Thymus (tissue), 11 donors: ENCODE measurements around the gene PSME2. TPM values are rescaled to one million over a fixed set of nuclear protein-coding genes. Genes with fewer than 3 reads are reported as not detected.

Source experiments
- DNase-seq, 9 donors: peaks; one replicate each; pipeline ENCODE4 v3.0.0-alpha.2; 2013; ENCODE audit warnings: low spot score in 9 of 9, low read depth in 6 of 9, missing footprints in 1 of 9
- H3K27ac ChIP-seq, 2 donors: one replicate each; pipeline ENCODE4 v1.5.1; 2013; ENCODE audit warnings: control low read depth in 1 of 2, low read depth in 1 of 2, low read length in 1 of 2, mild to moderate bottlenecking in 1 of 2, moderate library complexity in 1 of 2
- H3K27me3 ChIP-seq, 2 donors: one replicate each; pipeline ENCODE4 v1.5.1; 2013; ENCODE audit warnings: low read length in 1 of 2; ENCODE audit not compliant: control insufficient read depth in 2 of 2, insufficient read depth in 1 of 2
- H3K36me3 ChIP-seq, 2 donors: one replicate each; pipeline ENCODE4 v1.5.1; 2013; ENCODE audit warnings: low read length in 1 of 2, mild to moderate bottlenecking in 1 of 2, moderate library complexity in 1 of 2; ENCODE audit not compliant: control insufficient read depth in 2 of 2, insufficient read depth in 2 of 2
- H3K4me1 ChIP-seq, 2 donors: one replicate each; pipeline ENCODE4 v1.5.1; 2013; ENCODE audit warnings: low read length in 2 of 2; ENCODE audit not compliant: control insufficient read depth in 2 of 2, insufficient read depth in 2 of 2
- H3K4me3 ChIP-seq, 2 donors: one replicate each; pipeline ENCODE4 v1.5.1; 2013; ENCODE audit warnings: low read length in 2 of 2, control low read depth in 1 of 2, mild to moderate bottlenecking in 1 of 2
- H3K9me3 ChIP-seq, 2 donors: one replicate each; pipeline ENCODE4 v1.5.1; 2013; ENCODE audit warnings: low read length in 1 of 2, mild to moderate bottlenecking in 1 of 2; ENCODE audit not compliant: control insufficient read depth in 2 of 2, insufficient read depth in 1 of 2
- WGBS: extraction: QIAGEN DNeasy Blood & Tissue Kit; methylation state at CpG from one replicate; pipeline ENCODE4 v1.1.7; 2013; 5-methylcytosine and 5-hydroxymethylcytosine counted together
- polyA plus RNA-seq: library from polyadenylated mRNA; stranded (reverse); fragments of 200-250 nt; gene quantifications from one replicate; pipeline ENCODE4 v1.2.3, GENCODE V29; 2013
- total RNA-seq: library from RNA; stranded (reverse); fragments of 120-200 nt; gene quantifications from one replicate; pipeline ENCODE4 v1.2.4, GENCODE V29; 2013
- donor health status: healthy.

PSME2 gene
- total and polyA plus RNA-seq, 2 donors: 387 to 420 TPM

GRCh38 chr14:24176599-24176998, 30.2 kb upstream of the PSME2 start:
- no peaks in the 10 kb centered on the region for H3K9me3 ChIP-seq
- WGBS: 99% methylated on average over 5 of the region's 5 CpGs
- peaks cover 6 to 34% of the 10 kb centered on the region in 2 donors for H3K4me1 ChIP-seq
- peaks cover 61 to 78% of the 10 kb centered on the region in 2 donors for H3K36me3 ChIP-seq
- no peaks in the 10 kb centered on the region for H3K27me3 ChIP-seq
- no peak for DNase-seq
- no peak overlapping the region for H3K27ac ChIP-seq
- no peak overlapping the region for H3K4me3 ChIP-seq

- peak overlapping the region; percentile 48 to 67 for H3K4me3 ChIP-seq
- peak in 4 of 9 donors; percentile 26 to 75 (median 56) for DNase-seq
- 49% methylated on average over 20 of the region's 20 CpGs for WGBS
- H3K4me1 ChIP-seq: peaks cover 6 to 43% of the 10 kb centered on the region in 2 donors
- peak overlapping the region; percentile 31 to 79 for H3K27ac ChIP-seq
- no peaks in the 10 kb centered on the region for H3K9me3 ChIP-seq
- peaks cover 24 to 45% of the 10 kb centered on the region in 2 donors for H3K36me3 ChIP-seq
- no peaks in the 10 kb centered on the region for H3K27me3 ChIP-seq
Observed at GRCh38 chr14:24172871-24173281, 26.5 kb upstream of the PSME2 start.

GRCh38 chr14:24172261-24172860, 26.0 kb upstream of the PSME2 start:
- peak overlapping the region; percentile 36 to 79 for H3K27ac ChIP-seq

GRCh38 chr14:24171422-24172260, 25.2 kb upstream of the PSME2 start, which contains the start of gene REC8:
Gene REC8, plus strand, starts transcription at chr14:24172080. Its CDS starts 473 bp downstream, at chr14:24172553.
- Histone ChIP-seq H3K4me3 (peak within 1 kb of the TSS; percentile 48 to 67), H3K27me3 (no peaks in the 10 kb centered on the region), H3K27ac (peak within 1 kb of the TSS; percentile 48 to 79), H3K9me3 (no peaks in the 10 kb centered on the region), H3K36me3 (peaks cover 20 to 44% of the 10 kb centered on the region in 2 donors), H3K4me1 (peaks cover 6 to 43% of the 10 kb centered on the region in 2 donors)
- peak in 7 of 9 donors; percentile 59 to 94 (median 85) for DNase-seq
- WGBS: 8% methylated on average over 63 of the region's 63 CpGs

More at GRCh38 chr14:24172261-24172860, 26.0 kb upstream of the PSME2 start:
- H3K27me3 ChIP-seq: no peaks in the 10 kb centered on the region
- 19% methylated on average over 30 of the region's 30 CpGs for WGBS
- H3K9me3 ChIP-seq: no peaks in the 10 kb centered on the region
- peak in 2 of 9 donors; percentile 21 to 44 for DNase-seq
- H3K36me3 ChIP-seq: peaks cover 22 to 45% of the 10 kb centered on the region in 2 donors
- peak overlapping the region; percentile 48 to 67 for H3K4me3 ChIP-seq
- peaks cover 6 to 43% of the 10 kb centered on the region in 2 donors for H3K4me1 ChIP-seq

- peaks cover 47 to 55% of the 10 kb centered on the region in 2 donors for H3K36me3 ChIP-seq
- no peaks in the 10 kb centered on the region for H3K27me3 ChIP-seq
- DNase-seq: no peak
- H3K4me1 ChIP-seq: peaks cover 6 to 36% of the 10 kb centered on the region in 2 donors
- no peak overlapping the region for H3K4me3 ChIP-seq
- no peak overlapping the region for H3K27ac ChIP-seq
- no peaks in the 10 kb centered on the region for H3K9me3 ChIP-seq
- WGBS: 95% methylated on average over 3 of the region's 3 CpGs
Observed at GRCh38 chr14:24167469-24168114, 21.2 kb upstream of the PSME2 start.

- Histone ChIP-seq H3K27me3 (no peaks in the 10 kb centered on the region), H3K36me3 (peaks cover 47 to 60% of the 10 kb centered on the region in 2 donors), H3K9me3 (no peaks in the 10 kb centered on the region), H3K27ac (no peak overlapping the region), H3K4me1 (peaks cover 4 to 28% of the 10 kb centered on the region in 2 donors), H3K4me3 (no peak overlapping the region)
- 97% methylated on average over 5 of the region's 5 CpGs for WGBS
- DNase-seq: no peak
Observed at GRCh38 chr14:24165785-24166184, 19.4 kb upstream of the PSME2 start.

- peaks cover 6 to 34% of the 10 kb centered on the region in 2 donors for H3K4me1 ChIP-seq
- WGBS: 97% methylated on average over 14 of the region's 14 CpGs
- peaks cover 59 to 71% of the 10 kb centered on the region in 2 donors for H3K36me3 ChIP-seq
- H3K4me3 ChIP-seq: no peak overlapping the region
- DNase-seq: no peak
- no peaks in the 10 kb centered on the region for H3K27me3 ChIP-seq
- no peak overlapping the region for H3K27ac ChIP-seq
- no peaks in the 10 kb centered on the region for H3K9me3 ChIP-seq
Observed at GRCh38 chr14:24164518-24164991, 18.1 kb upstream of the PSME2 start.

- Histone ChIP-seq H3K27ac (peak overlapping the region; percentile 38 to 93), H3K27me3 (no peaks in the 10 kb centered on the region), H3K4me3 (peak overlapping the region; percentile 85 to 88), H3K9me3 (no peaks in the 10 kb centered on the region), H3K36me3 (peaks cover 68 to 79% of the 10 kb centered on the region in 2 donors), H3K4me1 (peaks cover 6 to 34% of the 10 kb centered on the region in 2 donors)
- WGBS: 85% methylated on average over 8 of the region's 8 CpGs
- no peak for DNase-seq
Observed at GRCh38 chr14:24162093-24162492, 15.7 kb upstream of the PSME2 start.
